NOMO-1 treated with DMSO at 0.1 percent for 48 hours (cell line): ENCODE results near the gene PGPEP1.
"Not testable (repeated sequence)": the region's sequence is repeated elsewhere in the genome, so short reads cannot be mapped to it uniquely, and the experiment has no call there.

ENCODE experiments used
- DNase-seq: peaks from one replicate; lab custom pipeline; 2025; ENCODE audit not compliant: unreplicated experiment; lab: John Stamatoyannopoulos, UW

Gene PGPEP1

GRCh38 chr19:18389726-18390064 lies 49.3 kb downstream of the PGPEP1 start:
- no peak for DNase-seq

GRCh38 chr19:18390065-18390907 lies 49.9 kb downstream of the PGPEP1 start:
- no peak for DNase-seq

- DNase-seq, result no peak
Measured at GRCh38 chr19:18391509-18392075, 51.2 kb downstream of the PGPEP1 start.

- peak; percentile 91 for DNase-seq
Measured at GRCh38 chr19:18392417-18392816, 52.0 kb downstream of the PGPEP1 start.

- DNase-seq, result no peak
Measured at GRCh38 chr19:18392926-18393325, 52.5 kb downstream of the PGPEP1 start.

- DNase-seq, result peak; percentile 56
Measured at GRCh38 chr19:18393836-18394235, 53.4 kb downstream of the PGPEP1 start.

GRCh38 chr19:18396471-18397241 lies 56.3 kb downstream of the PGPEP1 start:
- peak; percentile 26 for DNase-seq

GRCh38 chr19:18397242-18398202 lies 57.1 kb downstream of the PGPEP1 start, which contains the start of gene LRRC25:
TSS of gene LRRC25 (minus strand) at chr19:18397622. CDS start at chr19:18396963, 659 bp downstream.
- DNase-seq, result peak; percentile 98

- DNase-seq, result no peak
Measured at GRCh38 chr19:18399008-18399407, 58.6 kb downstream of the PGPEP1 start.

- DNase-seq, result peak; percentile 100
Measured at GRCh38 chr19:18401580-18402112, 61.2 kb downstream of the PGPEP1 start.

GRCh38 chr19:18402455-18403248 lies 62.3 kb downstream of the PGPEP1 start:
- not testable (repeated sequence) for DNase-seq

GRCh38 chr19:18405754-18406153 lies 65.4 kb downstream of the PGPEP1 start:
- DNase-seq, result not testable (repeated sequence)

- DNase-seq, result no peak
Measured at GRCh38 chr19:18406749-18407148, 66.4 kb downstream of the PGPEP1 start.

- peak; percentile 36 for DNase-seq
Measured at GRCh38 chr19:18408053-18408476, 67.7 kb downstream of the PGPEP1 start.

GRCh38 chr19:18412610-18413239 lies 72.3 kb downstream of the PGPEP1 start:
- DNase-seq, result no peak

GRCh38 chr19:18414504-18415177 lies 74.2 kb downstream of the PGPEP1 start:
- peak; percentile 51 for DNase-seq

- DNase-seq, result peak; percentile 58
Measured at GRCh38 chr19:18415178-18415867, 74.9 kb downstream of the PGPEP1 start.

GRCh38 chr19:18416778-18417249 lies 76.4 kb downstream of the PGPEP1 start:
- peak; percentile 86 for DNase-seq
